MCF 10A (cell line): Measurements from ENCODE around the gene CAMK2A. TPM values are rescaled to one million over a fixed set of nuclear protein-coding genes. Genes with fewer than 3 reads are reported as not detected.

Experiments used
- BruUV-seq: library from RNA; stranded (reverse); fragments of 400-500 nt; replicated peaks from 2 replicates; lab custom pipeline; 2021; lab: Mats Ljungman, UMichigan
- CTCF ChIA-PET: fragments of 300-600 bp; sonication (Branson Sonifier 250); formaldehyde crosslinking; extraction: SDS; loops from one replicate; lab custom pipeline; 2021; ENCODE audit warnings: antibody characterized with exemption, inconsistent platforms; lab: Yijun Ruan, JAX
- POLR2A ChIA-PET: fragments of 300-600, 350-650 bp; sonication (Branson Sonifier 250); formaldehyde crosslinking; extraction: SDS; loops from one replicate; lab custom pipeline; 2020; ENCODE audit warnings: antibody characterized with exemption, inconsistent platforms; lab: Yijun Ruan, JAX
- DNase-seq: peaks from one replicate; pipeline ENCODE4 v3.0.0-alpha.2; 2018; ENCODE audit not compliant: unreplicated experiment
- H3K27ac Mint-ChIP-seq: one replicate; pipeline ENCODE4 v1.8.0; 2022; ENCODE audit warnings: mild to moderate bottlenecking, low read depth, mixed read lengths; ENCODE audit not compliant: unreplicated experiment
- H3K27me3 Mint-ChIP-seq: one replicate; pipeline ENCODE4 v1.8.0; 2022; ENCODE audit warnings: mixed read lengths; ENCODE audit not compliant: insufficient read depth, unreplicated experiment
- H3K36me3 Mint-ChIP-seq: one replicate; pipeline ENCODE4 v1.8.0; 2022; ENCODE audit warnings: mild to moderate bottlenecking, moderate library complexity, mixed read lengths; ENCODE audit not compliant: insufficient read depth, unreplicated experiment
- H3K4me1 Mint-ChIP-seq: one replicate; pipeline ENCODE4 v1.8.0; 2022; ENCODE audit warnings: mixed read lengths; ENCODE audit not compliant: insufficient read depth, unreplicated experiment
- H3K4me3 Mint-ChIP-seq: one replicate; pipeline ENCODE4 v1.8.0; 2022; ENCODE audit warnings: mild to moderate bottlenecking, moderate library complexity, mixed read lengths; ENCODE audit not compliant: unreplicated experiment
- H3K9me3 Mint-ChIP-seq: one replicate; pipeline ENCODE4 v1.8.0; 2022; ENCODE audit warnings: mixed read lengths; ENCODE audit not compliant: unreplicated experiment
- intact Hi-C: fragments of 100-400 bp; cut with micrococcal nuclease; formaldehyde crosslinking; loops from 2 replicates; pipeline ENCODE4 v1.14.1; 2022
- total RNA-seq: library from RNA; stranded (reverse); gene quantifications from 2 replicates; pipeline ENCODE4 v1.2.3, GENCODE V29; 2022
- TF ChIP-seq, protein P1 (sequence below): fragments of 200-600 bp; IDR thresholded peaks from one replicate; pipeline ENCODE4 v1.8.0; 2022; ENCODE audit warnings: antibody characterized with exemption, mild to moderate bottlenecking; ENCODE audit not compliant: unreplicated experiment

CAMK2A gene
- total RNA-seq, 1 experiment from 2014 or later: not detected

- ChIA-PET POLR2A (no interaction called here), CTCF (interaction anchor here (0.6 to 1.3 kb wide), 4 partner anchors 24 to 93 kb away, joined by 3 to 5 read pairs (median 4); no protein-coding TSS in a partner anchor)
- no TSS peak for BruUV-seq
- Mint-ChIP-seq H3K27ac (no peak overlapping the region), H3K27me3 (no peaks in the 10 kb centered on the region), H3K9me3 (no peaks in the 10 kb centered on the region), H3K4me3 (no peak overlapping the region), H3K36me3 (no peaks in the 10 kb centered on the region), H3K4me1 (no peaks in the 10 kb centered on the region)
- TF ChIP-seq, protein P1, sequence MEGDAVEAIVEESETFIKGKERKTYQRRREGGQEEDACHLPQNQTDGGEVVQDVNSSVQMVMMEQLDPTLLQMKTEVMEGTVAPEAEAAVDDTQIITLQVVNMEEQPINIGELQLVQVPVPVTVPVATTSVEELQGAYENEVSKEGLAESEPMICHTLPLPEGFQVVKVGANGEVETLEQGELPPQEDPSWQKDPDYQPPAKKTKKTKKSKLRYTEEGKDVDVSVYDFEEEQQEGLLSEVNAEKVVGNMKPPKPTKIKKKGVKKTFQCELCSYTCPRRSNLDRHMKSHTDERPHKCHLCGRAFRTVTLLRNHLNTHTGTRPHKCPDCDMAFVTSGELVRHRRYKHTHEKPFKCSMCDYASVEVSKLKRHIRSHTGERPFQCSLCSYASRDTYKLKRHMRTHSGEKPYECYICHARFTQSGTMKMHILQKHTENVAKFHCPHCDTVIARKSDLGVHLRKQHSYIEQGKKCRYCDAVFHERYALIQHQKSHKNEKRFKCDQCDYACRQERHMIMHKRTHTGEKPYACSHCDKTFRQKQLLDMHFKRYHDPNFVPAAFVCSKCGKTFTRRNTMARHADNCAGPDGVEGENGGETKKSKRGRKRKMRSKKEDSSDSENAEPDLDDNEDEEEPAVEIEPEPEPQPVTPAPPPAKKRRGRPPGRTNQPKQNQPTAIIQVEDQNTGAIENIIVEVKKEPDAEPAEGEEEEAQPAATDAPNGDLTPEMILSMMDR: no peak
- intact Hi-C loops: no loop called here
- DNase-seq: no peak
Measured at GRCh38 chr5:150256410-150257064, 33.0 kb downstream of the CAMK2A start.

DNA sequence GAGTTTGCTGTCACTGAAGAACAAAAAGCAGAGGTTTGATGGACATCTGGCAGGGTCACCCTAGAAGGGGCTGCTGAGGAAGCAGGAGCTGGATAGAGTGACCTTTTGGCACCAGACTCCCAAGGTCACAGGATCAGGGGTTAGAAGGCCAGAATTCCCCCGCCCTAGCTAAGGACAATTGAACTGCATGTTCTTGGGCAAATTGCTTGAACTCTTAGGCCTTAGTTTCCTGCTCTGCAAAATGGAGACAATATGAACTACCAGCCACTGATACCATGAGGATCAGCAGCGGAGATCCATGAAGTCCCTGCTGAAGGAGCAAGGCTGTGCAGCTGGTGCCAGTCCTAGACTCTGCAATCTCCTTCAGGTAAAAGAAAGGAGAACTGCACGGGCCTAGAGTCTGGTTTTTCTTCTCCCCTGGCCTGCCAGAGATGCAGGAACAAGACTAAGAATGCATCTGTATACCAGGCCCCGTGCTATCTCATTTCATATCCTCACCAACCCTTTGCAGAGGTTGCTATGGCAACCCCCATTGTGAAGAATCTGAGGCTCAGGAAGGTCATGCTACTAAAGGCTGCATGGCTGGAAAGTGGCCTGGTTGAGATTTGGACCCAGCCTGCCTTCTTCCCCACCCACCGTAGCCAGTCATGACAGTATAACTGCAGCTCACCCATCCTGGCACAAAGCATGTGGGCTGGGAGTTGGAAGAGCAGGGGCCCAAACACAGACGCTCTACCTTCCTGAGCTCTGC, 33.7 kb downstream of the CAMK2A start:
- no TSS peak for BruUV-seq
- Mint-ChIP-seq H3K9me3 (no peaks in the 10 kb centered on the region), H3K4me3 (no peak overlapping the region), H3K27me3 (no peaks in the 10 kb centered on the region), H3K4me1 (no peaks in the 10 kb centered on the region), H3K27ac (no peak overlapping the region), H3K36me3 (no peaks in the 10 kb centered on the region)
- CTCF ChIA-PET: interaction anchor here (0.6 to 1.3 kb wide), 7 partner anchors 10 to 94 kb away, joined by 3 to 5 read pairs (median 3); no protein-coding TSS in a partner anchor
- TF ChIP-seq, protein P1: no peak
- POLR2A ChIA-PET: no interaction called here
- DNase-seq: no peak
- intact Hi-C loops: no loop called here

- TF ChIP-seq, protein P1: no peak
- Mint-ChIP-seq H3K4me1 (no peaks in the 10 kb centered on the region), H3K4me3 (no peak overlapping the region), H3K9me3 (no peaks in the 10 kb centered on the region), H3K36me3 (no peaks in the 10 kb centered on the region), H3K27ac (no peak overlapping the region), H3K27me3 (no peaks in the 10 kb centered on the region)
- DNase-seq: no peak
- POLR2A ChIA-PET: no interaction called here
- BruUV-seq: no TSS peak
- intact Hi-C loops: no loop called here
- CTCF ChIA-PET: interaction anchor here (0.5 to 1.3 kb wide), 5 partner anchors 8 to 416 kb away, joined by 3 to 4 read pairs (median 3); no protein-coding TSS in a partner anchor
Measured at GRCh38 chr5:150254774-150255173, 34.8 kb downstream of the CAMK2A start.

DNA sequence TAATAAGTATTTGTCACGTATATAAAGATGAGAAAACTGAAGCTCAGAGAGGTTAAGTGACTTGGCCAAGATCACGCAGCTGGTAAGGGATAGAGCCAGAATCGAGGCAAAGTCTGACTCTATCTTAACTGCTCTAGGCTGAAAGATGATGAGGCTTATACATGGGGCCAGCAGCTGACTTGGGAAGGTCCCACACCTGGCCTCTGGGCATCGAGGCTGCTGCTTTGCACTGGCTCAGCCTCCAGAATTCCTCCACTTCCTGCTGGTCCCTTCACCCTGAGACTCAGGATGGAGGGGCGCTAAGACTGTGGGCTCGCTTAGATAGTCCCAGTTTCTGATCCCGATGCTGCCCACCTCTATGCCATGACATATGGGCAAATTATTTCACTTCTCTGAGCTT, 35.2 kb downstream of the CAMK2A start:
- CTCF ChIA-PET: interaction anchor here (0.5 to 1.3 kb wide), 5 partner anchors 8 to 416 kb away, joined by 3 to 4 read pairs (median 3); no protein-coding TSS in a partner anchor
- Mint-ChIP-seq H3K9me3 (no peaks in the 10 kb centered on the region), H3K4me3 (no peak overlapping the region), H3K27me3 (no peaks in the 10 kb centered on the region), H3K4me1 (no peaks in the 10 kb centered on the region), H3K36me3 (no peaks in the 10 kb centered on the region), H3K27ac (no peak overlapping the region)
- TF ChIP-seq, protein P1: no peak
- intact Hi-C loops: no loop called here
- no TSS peak for BruUV-seq
- no peak for DNase-seq
- POLR2A ChIA-PET: no interaction called here
